HCT116 (cell line): ENCODE results near the gene TMEM117. TPM values are rescaled to one million over a fixed set of nuclear protein-coding genes. Genes with fewer than 3 reads are reported as not detected.

Experiments used
- ATAC-seq: fragments of 200-7000 bp; cut with Tn5 transposase; 2 replicates; pipeline ENCODE4 v1.9.1; 2020; ENCODE audit warnings: mild to moderate bottlenecking, moderate library complexity
- BruUV-seq: library from RNA; stranded (reverse); fragments of 400-500 nt; replicated peaks from 2 replicates; lab custom pipeline; 2021; lab: Mats Ljungman, UMichigan
- CTCF ChIA-PET: fragments of 300-600 bp; sonication (Branson Sonifier 250); formaldehyde crosslinking; loops from one replicate; lab custom pipeline; 2021; ENCODE audit warnings: antibody characterized with exemption; lab: Charles Lee
- POLR2A ChIA-PET: fragments of 300-600, 350-600 bp; sonication (Branson Sonifier 250); formaldehyde crosslinking; loops from one replicate; lab custom pipeline; 2021; ENCODE audit warnings: antibody characterized with exemption; lab: Charles Lee
- RAD21 ChIA-PET, 2 experiments: fragments of 300-600 bp; sonication (Branson Sonifier 250); formaldehyde crosslinking; loops; one replicate each; lab custom pipeline; 2023; ENCODE audit warnings: low total read pairs in 2 of 2; ENCODE audit not compliant: uncharacterized antibody in 2 of 2, unreplicated experiment in 2 of 2, low non-redundant PET in 1 of 2; lab: Charles Lee
- DNase-seq: peaks from one replicate; pipeline ENCODE4 v3.0.0-alpha.2; 2010; ENCODE audit warnings: low read depth, low spot score
- H2AFZ ChIP-seq: fragments of 200-600 bp; shearing (Covaris generic), sonication (generic); 2 replicates; pipeline ENCODE4 v1.6.1; 2017; ENCODE audit warnings: low read depth, mixed run types, mixed read lengths, antibody characterized with exemption, low read length; ENCODE audit not compliant: poor library complexity, severe bottlenecking
- H3K27ac ChIP-seq: 2 replicates; pipeline ENCODE4 v1.5.1; 2012; ENCODE audit warnings: low read depth, low read length
- H3K27me3 ChIP-seq: fragments of 200-600 bp; sonication (generic); 2 replicates; pipeline ENCODE4 v1.6.1; 2016; ENCODE audit warnings: mixed run types, low read length, mixed read lengths; ENCODE audit not compliant: insufficient read depth
- H3K36me3 ChIP-seq, 2 experiments: fragments of 200-500 bp in 1 of 2; fragments of 200-600 bp in 1 of 2; sonication (Bioruptor generic) in 1 of 2; sonication (generic) in 1 of 2; 2 replicates each; pipeline versions ENCODE4 v1.5.1 to v1.6.1; 2014 to 2016; ENCODE audit warnings: low read length in 2 of 2, inconsistent platforms in 1 of 2, mixed read lengths in 1 of 2, mixed run types in 1 of 2; ENCODE audit not compliant: insufficient read depth in 2 of 2, control insufficient read depth in 1 of 2
- H3K4me1 ChIP-seq, 2 experiments: fragments of 200-600 bp in 1 of 2; sonication (generic) in 1 of 2; 2 replicates each; pipeline versions ENCODE4 v1.5.1 to v1.6.1; 2012 to 2017; ENCODE audit warnings: low read length in 2 of 2, inconsistent platforms in 1 of 2, mild to moderate bottlenecking in 1 of 2, mixed read lengths in 1 of 2, mixed run types in 1 of 2, moderate library complexity in 1 of 2; ENCODE audit not compliant: insufficient read depth in 2 of 2, control insufficient read depth in 1 of 2
- H3K4me2 ChIP-seq: fragments of 200-600 bp; sonication (generic); 2 replicates; pipeline ENCODE4 v1.6.1; 2017; ENCODE audit warnings: mixed run types, low read length, mixed read lengths
- H3K4me3 ChIP-seq, 2 experiments: fragments of 200-600 bp in 1 of 2; sonication (generic) in 1 of 2; replicated peaks in 1 of 2; 2 replicates each; pipeline ENCODE4 v1.5.1; 2011 to 2016; ENCODE audit warnings: low read length in 2 of 2, control low read depth in 1 of 2, low read depth in 1 of 2, mild to moderate bottlenecking in 1 of 2, mixed read lengths in 1 of 2, mixed run types in 1 of 2
- H3K79me2 ChIP-seq: fragments of 200-600 bp; sonication (generic); 2 replicates; pipeline ENCODE4 v1.6.1; 2017; ENCODE audit warnings: mild to moderate bottlenecking, mixed run types, low read length, moderate library complexity, mixed read lengths; ENCODE audit not compliant: insufficient read depth
- H3K9ac ChIP-seq: fragments of 200-600 bp; sonication (generic); 2 replicates; pipeline ENCODE4 v1.6.1; 2016; ENCODE audit warnings: low read length, mixed read lengths
- H3K9me2 ChIP-seq: fragments of 200-600 bp; sonication (generic), shearing (Covaris generic); 2 replicates; pipeline ENCODE4 v1.6.1; 2017; ENCODE audit warnings: mixed run types, mild to moderate bottlenecking, moderate library complexity; ENCODE audit not compliant: insufficient read depth
- H3K9me3 ChIP-seq, 2 experiments: fragments of 200-500 bp in 1 of 2; fragments of 200-600 bp in 1 of 2; sonication (Bioruptor generic) in 1 of 2; sonication (generic) in 1 of 2; 2 replicates each; pipeline ENCODE4 v1.6.1; 2014 to 2017; ENCODE audit warnings: low read length in 2 of 2, mixed read lengths in 2 of 2, inconsistent platforms in 1 of 2, low read depth in 1 of 2, mild to moderate bottlenecking in 1 of 2, mixed run types in 1 of 2, moderate library complexity in 1 of 2; ENCODE audit not compliant: control insufficient read depth in 1 of 2, insufficient read depth in 1 of 2
- H4K20me1 ChIP-seq: fragments of 200-600 bp; sonication (generic), shearing (Covaris generic); 2 replicates; pipeline ENCODE4 v1.6.1; 2017; ENCODE audit warnings: mixed run types, mild to moderate bottlenecking, moderate library complexity; ENCODE audit not compliant: insufficient read depth
- CEBPB ChIP-seq: IDR thresholded peaks from 2 replicates; pipeline ENCODE4 v1.6.1; 2012; ENCODE audit warnings: low read depth
- CTCF ChIP-seq, 3 experiments: fragments of 200-600 bp in 1 of 3; sonication (generic) in 1 of 3; IDR thresholded peaks in 2 of 3; conservative IDR thresholded peaks in 1 of 3; 2 replicates each; pipeline ENCODE4 v1.5.1; 2012 to 2017; ENCODE audit warnings: low read depth in 2 of 3, low read length in 2 of 3, antibody characterized with exemption in 1 of 3, borderline replicate concordance in 1 of 3, control low read depth in 1 of 3, mild to moderate bottlenecking in 1 of 3, mixed read lengths in 1 of 3, mixed run types in 1 of 3, moderate library complexity in 1 of 3; ENCODE audit not compliant: insufficient read depth in 1 of 3
- EZH2phosphoT487 ChIP-seq: fragments of 200-600 bp; IDR thresholded peaks from 2 replicates; pipeline ENCODE4 v1.6.1; 2018; ENCODE audit warnings: antibody characterized with exemption, borderline replicate concordance
- JUND ChIP-seq: IDR thresholded peaks from 2 replicates; pipeline ENCODE4 v1.6.1; 2012
- MAX ChIP-seq: IDR thresholded peaks from 2 replicates; pipeline ENCODE4 v1.6.1; 2012
- POLR2AphosphoS5 ChIP-seq: IDR thresholded peaks from 2 replicates; pipeline ENCODE4 v1.6.1; 2011; ENCODE audit warnings: mild to moderate bottlenecking, low read depth, low read length, moderate library complexity
- RAD21 ChIP-seq: IDR thresholded peaks from 2 replicates; pipeline ENCODE4 v1.6.1; 2012; ENCODE audit warnings: low read depth, mild to moderate bottlenecking
- REST ChIP-seq: IDR thresholded peaks from 2 replicates; pipeline ENCODE4 v1.6.1; 2012; ENCODE audit warnings: low read depth
- SP1 ChIP-seq: IDR thresholded peaks from 2 replicates; pipeline ENCODE4 v1.6.1; 2012; ENCODE audit warnings: low read depth
- SRF ChIP-seq: IDR thresholded peaks from 2 replicates; pipeline ENCODE4 v1.6.1; 2012; ENCODE audit warnings: low read depth
- YY1 ChIP-seq: IDR thresholded peaks from 2 replicates; pipeline ENCODE4 v1.6.1; 2011; ENCODE audit warnings: low read length, low read depth, moderate library complexity, mild to moderate bottlenecking; ENCODE audit not compliant: insufficient replicate concordance; ENCODE audit errors: extremely low read depth
- ZFX ChIP-seq: fragments of 450-650 bp; IDR thresholded peaks from 2 replicates; pipeline ENCODE4 v1.6.1; 2017
- ZNF274 ChIP-seq: fragments of 200-500 bp; sonication (Bioruptor generic); IDR thresholded peaks from 2 replicates; pipeline ENCODE4 v1.6.1; 2014; ENCODE audit warnings: mild to moderate bottlenecking, low read depth, low read length, inconsistent platforms
- intact Hi-C: fragments of 100-400 bp; cut with micrococcal nuclease; formaldehyde crosslinking; loops from 2 replicates; pipeline ENCODE4 v1.10.0; 2022
- total RNA-seq: library from RNA; stranded (reverse); gene quantifications from one replicate; pipeline ENCODE4 v1.2.1, GENCODE V29; 2021; ENCODE audit not compliant: unreplicated experiment

The TMEM117 gene
- total RNA-seq, 1 experiment from 2014 or later = 3.6 TPM

GRCh38 chr12:43882578-43883178, 46.8 kb downstream of the TMEM117 start:
- H3K9ac ChIP-seq = no peak overlapping the region
- H3K4me3 ChIP-seq = no peak overlapping the region
- H3K27ac ChIP-seq = no peak overlapping the region
- H3K4me1 ChIP-seq = no peaks in the 10 kb centered on the region
- no peaks in the 10 kb centered on the region for H3K27me3 ChIP-seq
- RAD21 ChIA-PET = interaction anchor here (0.8 to 1.9 kb wide), 7 partner anchors 77 to 439 kb away, joined by 3 to 9 read pairs (median 5); no protein-coding TSS in a partner anchor
- ATAC-seq = peak; percentile 83
- no peaks in the 10 kb centered on the region for H4K20me1 ChIP-seq
- POLR2A ChIA-PET = interaction anchor here (1.8 kb wide), 1 partner anchor 105 kb away, joined by 8 read pairs; no protein-coding TSS in a partner anchor
- CTCF ChIA-PET = interaction anchor here (0.7 to 3.8 kb wide), 19 partner anchors 9 to 1048 kb away, joined by 3 to 64 read pairs (median 4); partner anchors contain the start of genes IRAK4, PUS7L, TMEM117 and TWF1
- H3K9me3 ChIP-seq = no peaks in the 10 kb centered on the region
- TF ChIP-seq RAD21 = peak; percentile 92
- peak; percentile 74 to 92 (median 82) for TF ChIP-seq CTCF (IDR thresholded peaks at IDR 0.05 in 2 of 3, conservative IDR thresholded peaks at IDR 0.05 in 1 of 3; ENCODE audit: borderline replicate concordance in 1 of 3, insufficient read depth in 1 of 3, low read depth in 2 of 3, low read length in 2 of 3)
- no peak for TF ChIP-seq MAX
- TF ChIP-seq, all 23 proteins: peak for 2
- peak; percentile 39 for DNase-seq
- Histone ChIP-seq H3K9me2 (no peaks in the 10 kb centered on the region), H3K79me2 (no peaks in the 10 kb centered on the region), H3K36me3 (no peaks in the 10 kb centered on the region), H2AFZ (no peak overlapping the region), H3K4me2 (no peak overlapping the region)
- no TSS peak for BruUV-seq
- intact Hi-C loops = loop anchor here (1.0 to 5.0 kb wide), 5 partner anchors 106 to 532 kb away; partner anchors contain the start of genes IRAK4 and PUS7L

GRCh38 chr12:43883311-43883710, 47.4 kb downstream of the TMEM117 start:
- intact Hi-C loops = loop anchor here (2.0 to 5.0 kb wide), 2 partner anchors 126 to 383 kb away; partner anchors contain the start of genes IRAK4 and PUS7L
- Histone ChIP-seq H3K9me2 (no peaks in the 10 kb centered on the region), H3K36me3 (no peaks in the 10 kb centered on the region), H3K27ac (no peak overlapping the region), H3K9ac (no peak overlapping the region), H4K20me1 (no peaks in the 10 kb centered on the region), H3K27me3 (no peaks in the 10 kb centered on the region), H3K4me2 (no peak overlapping the region), H3K4me1 (no peaks in the 10 kb centered on the region), H3K9me3 (no peaks in the 10 kb centered on the region), H2AFZ (no peak overlapping the region), H3K79me2 (no peaks in the 10 kb centered on the region), H3K4me3 (no peak overlapping the region)
- POLR2A ChIA-PET = interaction anchor here (1.8 kb wide), 1 partner anchor 106 kb away, joined by 8 read pairs; no protein-coding TSS in a partner anchor
- ATAC-seq (no peak), DNase-seq (no peak)
- CTCF ChIA-PET = interaction anchor here (1.2 to 3.8 kb wide), 10 partner anchors 10 to 510 kb away, joined by 3 to 64 read pairs (median 4); partner anchors contain the start of genes IRAK4, PUS7L and TMEM117
- RAD21 ChIA-PET = interaction anchor here in 1 of 2 experiments (1.9 kb wide), 1 partner anchor 382 kb away, joined by 7 read pairs; no protein-coding TSS in a partner anchor
- BruUV-seq = no TSS peak
- no peak for TF ChIP-seq JUND
- no peak for TF ChIP-seq SRF
- no peak for TF ChIP-seq RAD21
- no peak for TF ChIP-seq SP1
- no peak for TF ChIP-seq REST
- no peak for TF ChIP-seq POLR2AphosphoS5
- no peak for TF ChIP-seq ZFX
- no peak for TF ChIP-seq ZNF274
- TF ChIP-seq YY1 = no peak
- TF ChIP-seq EZH2phosphoT487 = no peak
- no peak for TF ChIP-seq CEBPB
